Cortex of kidney (tissue), 1 donor: ENCODE data around the gene FBH1.
"Not testable (repeated sequence)": the region's sequence is repeated elsewhere in the genome, so short reads cannot be mapped to it uniquely, and the experiment has no call there.

Experiments used
- DNase-seq: peaks from one replicate; lab custom pipeline; 2025; lab: John Stamatoyannopoulos, UW

The FBH1 gene

DNA sequence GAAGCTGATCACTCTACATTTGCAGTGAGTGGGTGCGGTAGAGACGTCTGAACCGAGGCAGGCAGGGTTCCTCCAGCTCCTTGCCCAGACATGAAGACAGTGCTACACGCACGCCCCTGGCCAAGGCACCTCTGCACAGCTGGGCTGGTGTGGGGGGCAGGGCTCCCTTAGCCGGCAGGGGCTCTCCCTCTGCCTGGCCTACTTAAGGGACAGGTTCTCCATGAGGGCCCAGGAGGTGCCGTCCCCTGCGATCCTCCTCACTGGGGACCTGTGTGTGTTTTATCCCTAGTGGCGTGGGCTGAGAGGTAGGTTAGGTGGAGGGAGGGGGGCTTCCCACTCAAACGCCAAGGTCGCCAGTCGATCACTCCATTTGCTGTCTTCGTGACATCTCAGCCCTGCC lies 52.0 kb downstream of the FBH1 start:
- no peak for DNase-seq

DNA sequence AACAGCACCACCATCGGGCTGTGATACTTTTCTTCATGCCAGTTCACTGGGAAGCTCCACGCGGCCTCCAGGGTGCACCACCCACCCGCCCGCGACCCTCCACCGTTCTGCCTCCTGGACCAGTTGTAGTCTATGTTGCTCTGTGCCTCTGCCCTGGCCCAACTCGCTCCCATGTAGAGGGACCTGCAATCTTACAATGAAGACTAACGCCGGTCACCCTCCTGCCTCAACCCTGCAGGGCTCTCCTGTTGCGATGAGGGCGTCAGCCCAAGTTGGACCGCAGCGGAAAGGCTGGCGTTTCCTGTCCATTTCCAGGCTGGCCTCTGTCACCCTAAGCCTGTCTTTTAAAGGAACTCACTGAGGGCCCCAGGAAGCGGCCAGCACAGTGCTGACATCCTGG lies 52.4 kb downstream of the FBH1 start:
- DNase-seq, result no peak

DNA sequence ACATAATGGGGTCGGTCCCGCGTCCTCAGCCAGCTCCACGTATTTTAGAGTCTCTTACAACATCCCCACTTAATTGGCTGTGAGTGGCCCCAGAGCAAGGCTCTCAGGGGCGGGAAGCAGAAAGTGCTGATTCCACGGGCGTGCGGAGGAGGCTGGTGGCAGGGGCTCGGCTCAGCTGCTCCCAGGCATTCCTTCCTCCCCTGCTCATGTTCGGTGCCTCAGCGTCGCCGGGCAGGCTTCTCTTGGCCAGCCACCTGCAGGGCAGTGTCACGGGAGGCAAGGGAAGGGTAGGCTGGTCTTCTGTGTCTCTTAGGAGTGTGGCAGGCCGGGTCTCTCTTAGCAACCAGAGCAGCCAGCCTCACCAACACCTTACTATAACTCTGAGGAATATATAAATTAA lies 53.5 kb downstream of the FBH1 start:
- no peak for DNase-seq

DNA sequence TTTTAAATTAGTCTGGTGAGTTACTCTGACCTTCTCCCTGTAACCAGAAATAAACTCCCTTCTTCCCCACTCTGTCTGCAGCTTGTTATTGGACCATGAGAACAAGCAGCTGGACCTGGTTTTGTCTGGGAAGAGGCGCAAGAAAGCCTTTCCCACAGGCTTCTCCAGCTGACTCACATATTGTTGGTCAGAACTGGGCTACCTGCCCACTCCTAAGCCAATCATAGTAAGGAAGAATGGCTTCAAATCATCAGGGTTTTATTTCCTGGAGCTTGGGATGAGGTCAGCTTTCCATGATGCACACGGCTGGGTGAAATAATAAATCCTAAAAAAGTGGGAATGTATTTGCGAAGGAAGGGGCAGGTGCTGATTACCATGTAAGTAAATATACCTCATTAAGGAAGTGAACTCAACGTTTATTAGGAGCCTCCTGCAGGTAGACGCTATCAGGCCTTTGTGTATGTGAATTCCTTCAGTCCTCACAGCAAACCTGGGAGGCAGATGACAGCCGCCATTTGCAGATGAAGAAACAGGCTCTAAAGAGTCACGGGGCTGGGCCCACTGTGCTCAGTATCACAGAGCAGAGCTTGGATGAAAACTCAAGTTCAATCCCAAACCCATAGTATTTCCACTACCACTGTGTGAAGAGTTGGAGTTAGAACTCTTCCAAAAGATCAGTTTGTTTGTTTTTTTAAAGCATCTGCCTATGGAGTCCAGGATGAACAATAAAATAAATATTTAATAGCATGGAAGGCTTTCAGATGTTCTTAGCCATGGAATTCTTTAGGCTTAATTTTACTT lies 54.5 kb downstream of the FBH1 start:
- no peak for DNase-seq

DNA sequence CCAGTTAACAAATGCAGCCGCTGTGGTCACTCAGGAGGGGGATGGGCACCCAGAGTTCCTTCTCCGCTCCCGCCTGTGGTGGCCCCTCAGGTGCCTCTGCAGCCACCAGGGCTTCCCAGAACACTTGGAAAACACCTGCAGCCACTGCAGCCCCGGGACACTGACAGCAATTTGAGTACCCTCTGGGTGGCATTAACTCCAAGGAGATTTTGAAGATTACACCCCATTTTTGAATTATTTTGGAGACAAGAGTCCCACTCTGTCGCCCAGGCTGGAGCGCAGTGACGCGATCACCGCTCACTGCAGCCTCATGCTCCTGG lies 55.1 kb downstream of the FBH1 start:
- no peak for DNase-seq

DNA sequence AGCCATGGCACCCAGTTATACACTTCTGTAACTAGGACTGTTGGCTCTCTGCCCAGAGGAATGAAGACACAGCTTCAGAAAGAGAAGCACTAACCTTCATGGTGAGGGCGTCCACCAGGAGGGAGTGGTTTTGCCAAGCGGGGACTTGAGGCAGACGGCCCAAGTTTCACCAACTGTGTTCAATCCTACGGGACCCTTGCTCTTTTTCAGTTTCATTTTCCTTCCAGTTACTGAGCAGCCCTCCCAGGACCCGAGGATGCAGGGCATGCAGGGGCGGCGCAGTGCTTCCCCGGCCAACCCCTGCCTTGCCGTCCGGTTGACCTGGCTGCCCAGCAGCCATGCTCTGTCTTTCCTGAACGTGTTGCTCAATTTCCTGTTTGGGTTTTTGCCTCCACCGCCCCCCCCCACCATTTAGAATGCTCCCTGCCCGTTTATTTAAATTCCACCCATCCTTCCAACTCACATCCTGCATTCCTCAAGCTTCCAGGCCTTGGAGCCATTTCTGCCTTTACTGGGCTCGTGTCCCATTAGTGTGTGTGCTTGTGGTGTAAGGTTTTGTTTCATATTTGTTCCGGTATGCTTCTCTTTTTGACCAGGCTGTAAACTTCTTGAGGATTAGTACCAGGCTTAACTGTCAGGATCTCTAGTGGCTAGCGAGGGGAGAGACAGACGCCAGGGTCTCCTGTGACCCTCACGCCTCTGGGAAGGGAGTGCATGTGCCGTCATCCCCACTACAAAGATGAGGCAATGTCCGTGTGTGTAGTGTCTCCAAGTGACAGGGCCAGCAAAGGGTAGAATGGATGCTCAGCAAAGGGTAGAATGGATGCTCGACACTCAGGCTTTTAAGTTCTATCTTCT lies 55.7 kb downstream of the FBH1 start:
- no peak for DNase-seq

DNA sequence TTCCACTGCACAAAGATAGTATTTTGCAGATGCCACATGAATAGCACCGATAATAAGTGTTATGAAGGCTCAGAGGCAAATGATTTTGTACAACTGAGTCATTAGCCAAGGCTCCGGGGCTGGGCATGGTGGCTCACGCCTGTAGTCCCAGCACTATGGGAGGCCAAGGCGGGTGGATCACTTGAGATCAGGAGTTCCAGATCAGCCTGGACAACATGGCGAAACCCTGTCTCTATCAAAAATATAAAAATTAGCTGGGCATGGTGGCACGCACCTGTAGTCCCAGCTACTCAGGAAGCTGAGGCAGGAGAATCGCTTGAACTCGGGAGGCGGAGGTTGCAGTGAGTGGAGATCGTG lies 56.4 kb downstream of the FBH1 start:
- not testable (repeated sequence) for DNase-seq

DNA sequence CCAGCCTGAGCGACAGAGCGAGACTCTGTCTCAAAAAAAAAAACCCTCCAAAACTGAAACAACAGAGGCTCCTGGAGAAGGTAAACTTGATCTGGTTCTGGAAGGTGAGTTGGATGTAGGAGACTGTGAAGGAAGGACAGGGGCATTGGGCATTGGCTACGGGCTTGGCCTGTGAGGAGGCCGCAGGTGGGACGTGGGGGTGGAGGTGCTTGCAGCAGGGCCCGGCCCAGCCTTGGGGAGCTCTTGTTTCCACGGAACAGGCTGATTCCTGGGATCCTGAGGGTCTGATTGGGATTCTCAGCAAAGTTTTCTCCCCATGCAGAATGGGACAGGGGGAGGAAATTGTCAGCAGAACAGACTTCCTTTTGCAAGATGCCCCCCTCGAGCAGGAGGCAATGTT lies 56.7 kb downstream of the FBH1 start:
- no peak for DNase-seq

DNA sequence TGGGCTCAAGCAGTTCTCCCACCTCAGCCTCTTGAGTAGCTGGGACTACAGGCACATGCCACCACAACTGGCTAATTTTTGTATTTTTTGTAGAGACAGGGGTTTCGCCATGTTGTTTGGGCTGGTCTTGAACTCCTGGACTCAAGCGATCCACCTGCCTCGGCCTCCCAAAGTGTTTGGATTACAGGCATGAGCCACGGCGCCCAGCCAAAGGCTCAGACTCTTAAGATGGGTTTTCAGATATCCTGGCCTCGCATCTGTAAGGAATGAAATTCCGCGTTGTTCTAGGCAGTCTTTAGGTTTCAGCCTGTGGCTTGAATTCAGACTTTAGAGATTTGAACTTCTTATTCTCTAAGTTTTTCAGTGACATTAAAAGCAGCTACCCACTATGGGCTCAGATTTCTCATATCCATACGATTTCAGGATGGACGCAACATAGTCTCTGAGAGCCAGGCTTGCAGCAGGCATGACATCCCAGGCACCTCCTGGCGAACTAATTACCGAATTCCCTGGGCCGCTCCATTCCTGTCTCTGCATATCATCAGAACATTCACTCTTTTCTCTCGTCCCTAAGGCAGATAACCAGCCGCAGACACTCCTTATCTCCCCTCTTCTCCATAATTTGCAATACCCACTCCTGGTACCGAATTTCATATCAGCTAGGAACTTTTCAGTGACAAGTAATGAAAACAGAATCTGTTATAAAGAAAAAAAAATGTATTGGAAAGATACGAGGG lies 57.6 kb downstream of the FBH1 start:
- no peak for DNase-seq

DNA sequence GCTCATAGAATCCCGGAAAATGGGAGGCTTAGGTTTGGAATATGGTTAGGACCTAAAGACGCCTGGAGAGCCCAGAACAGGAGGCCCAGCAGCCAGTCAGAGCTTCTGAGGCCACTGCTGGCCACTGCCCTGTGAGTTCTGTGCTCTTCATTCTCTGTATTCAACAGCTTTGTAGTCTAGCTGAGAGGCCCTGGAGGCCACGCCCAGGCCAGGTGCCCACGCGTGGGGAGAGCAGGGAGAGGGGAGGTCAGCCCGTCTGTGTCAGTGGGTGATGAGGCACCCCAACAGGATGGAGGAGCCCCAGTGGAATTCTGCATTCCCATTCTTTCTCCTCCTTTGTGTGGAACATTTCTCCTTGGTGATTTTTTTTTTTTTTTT lies 58.2 kb downstream of the FBH1 start:
- DNase-seq, result no peak

DNA sequence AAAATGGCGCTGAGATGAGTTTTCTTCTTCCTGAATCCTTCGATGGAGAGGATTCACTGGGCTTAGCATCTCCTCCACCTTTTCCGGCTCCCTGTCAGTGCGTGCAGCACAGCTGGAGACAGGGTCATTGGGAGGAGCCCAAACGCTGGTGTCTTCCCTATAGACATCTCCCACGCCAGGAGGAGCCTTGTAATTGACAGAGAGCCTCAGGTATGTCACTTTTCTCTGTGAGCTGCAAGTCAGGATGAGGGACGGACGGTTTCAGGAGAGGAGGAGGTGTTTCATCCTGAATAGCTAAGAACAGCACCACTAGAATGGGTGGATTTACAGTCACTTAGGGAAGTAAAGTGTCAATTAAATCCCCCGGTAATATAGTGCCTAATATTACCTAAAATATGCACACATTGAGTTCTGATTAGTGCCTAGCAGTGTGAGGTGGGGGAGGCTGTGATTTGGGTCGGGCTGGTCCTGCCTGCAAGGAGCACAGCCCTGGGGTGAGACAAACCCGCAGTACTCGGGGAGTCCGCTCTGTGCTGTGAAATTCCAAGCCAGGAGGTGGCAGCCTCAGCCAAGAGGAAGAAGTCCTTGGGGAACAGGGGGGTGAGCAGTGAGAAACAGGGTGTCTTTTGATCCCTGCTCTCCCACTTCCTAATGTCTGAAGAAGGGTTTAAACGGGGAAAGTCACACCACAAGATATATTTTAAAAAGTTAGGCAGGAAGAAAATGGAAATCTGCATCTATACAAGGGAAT lies 59.1 kb downstream of the FBH1 start:
- DNase-seq, result no peak

DNA sequence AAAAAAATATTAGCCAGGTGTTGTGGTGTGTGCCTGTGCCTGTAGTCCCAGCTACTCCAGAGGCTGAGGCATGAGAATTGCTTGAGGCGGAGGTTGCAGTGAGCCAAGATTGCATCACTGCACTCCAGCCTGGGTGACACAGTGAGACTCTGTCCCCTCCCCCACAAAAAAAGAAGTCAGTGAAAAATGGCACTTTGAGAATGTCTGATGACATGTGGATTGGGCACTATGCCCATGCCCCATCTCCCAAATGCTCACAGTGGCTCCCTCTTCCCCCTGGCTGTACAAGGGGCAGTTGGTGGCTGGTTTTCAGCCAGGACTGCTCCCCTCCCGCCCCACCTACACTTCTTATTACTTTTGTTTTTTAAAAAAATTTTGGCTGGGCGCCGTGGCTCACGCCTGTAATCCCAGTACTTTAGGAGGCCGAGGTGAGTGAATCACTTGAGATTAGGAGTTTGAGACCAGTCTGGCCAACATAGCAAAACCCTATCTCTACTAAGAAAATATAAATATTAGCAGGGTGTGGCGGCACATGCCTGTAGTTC lies 61.2 kb downstream of the FBH1 start:
- no peak for DNase-seq

DNA sequence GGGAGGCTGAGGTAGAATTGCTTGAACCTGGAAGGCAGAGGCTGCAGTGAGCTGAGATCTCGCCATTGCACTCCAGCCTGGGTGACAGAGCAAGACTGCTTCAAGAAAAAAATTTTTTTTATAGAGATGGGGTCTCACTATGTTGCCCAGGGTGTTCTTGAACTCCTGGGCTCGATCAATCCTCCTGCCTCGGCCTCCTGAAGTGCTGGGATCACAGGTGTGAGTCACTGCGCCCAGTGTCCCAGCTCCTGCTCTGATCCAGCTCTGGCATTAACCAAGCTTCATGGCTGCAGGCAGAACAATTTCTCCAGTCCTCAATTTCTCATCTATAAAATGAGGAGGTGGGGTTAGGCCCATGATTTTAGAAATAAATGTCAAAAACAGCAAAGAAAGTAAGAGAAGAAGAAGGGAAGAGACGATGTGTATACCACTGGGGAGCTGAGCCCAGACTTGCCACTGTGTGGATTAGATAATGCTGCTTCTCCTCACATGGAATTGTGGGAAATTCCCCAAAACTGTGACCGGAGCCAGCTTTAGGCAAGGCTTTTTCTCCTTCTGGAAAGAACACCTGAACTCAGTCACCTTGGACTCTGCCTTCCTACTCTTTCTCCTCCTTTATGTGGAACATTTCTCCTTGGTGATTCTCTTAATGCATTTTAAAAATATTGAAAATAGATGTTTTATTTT lies 61.8 kb downstream of the FBH1 start:
- DNase-seq, result no peak

DNA sequence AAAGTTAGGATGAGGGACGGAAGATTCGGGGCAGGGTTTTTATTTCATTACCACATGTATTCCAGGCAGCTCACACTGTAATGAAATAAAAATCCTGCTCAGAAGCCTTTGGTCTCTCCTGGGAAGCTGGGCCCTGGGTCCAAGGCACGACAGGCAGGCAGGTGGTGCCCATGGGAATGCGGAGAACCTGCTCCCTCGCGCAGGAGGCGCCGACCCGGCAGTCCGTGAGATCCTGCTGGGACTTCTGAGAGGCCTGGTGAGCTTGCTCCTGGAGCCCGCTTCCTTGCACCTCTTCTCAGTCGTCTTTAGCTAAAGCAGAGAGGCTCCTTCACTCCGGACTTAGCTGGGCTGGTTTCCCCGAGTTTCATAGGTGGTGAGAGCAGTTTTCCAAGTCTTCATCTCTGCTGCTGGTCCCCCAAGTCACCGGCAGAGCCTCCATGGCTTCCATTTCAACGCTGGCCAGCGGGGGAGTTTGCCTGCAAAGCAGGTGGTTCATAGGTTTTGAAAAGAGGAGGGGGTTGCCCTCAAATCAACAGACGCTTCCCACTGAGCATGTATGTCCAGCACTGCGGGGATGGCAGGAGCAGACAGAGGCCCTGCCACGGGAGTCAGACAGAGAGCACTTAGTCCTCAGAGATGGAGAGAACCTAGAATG lies 62.8 kb downstream of the FBH1 start:
- no peak for DNase-seq

DNA sequence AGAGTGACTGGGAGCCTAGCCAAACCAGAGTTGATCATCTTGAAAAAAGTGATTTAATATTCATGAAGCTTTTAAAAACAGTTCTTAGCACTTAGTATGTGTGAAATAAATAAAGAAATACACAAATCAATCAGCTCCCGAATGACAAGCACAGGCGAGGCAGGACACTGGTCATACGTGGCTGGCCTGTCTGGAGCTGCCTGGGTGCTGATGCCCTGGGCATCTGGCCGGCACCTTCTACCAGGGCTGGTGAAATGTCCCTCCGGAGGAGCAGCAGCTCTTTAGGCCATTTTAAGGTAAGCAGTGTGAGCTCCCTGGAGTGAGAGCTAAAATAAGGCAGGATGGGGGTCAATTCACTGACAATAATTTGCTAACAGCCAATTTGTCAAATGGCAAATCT lies 63.6 kb downstream of the FBH1 start:
- DNase-seq, result no peak

DNA sequence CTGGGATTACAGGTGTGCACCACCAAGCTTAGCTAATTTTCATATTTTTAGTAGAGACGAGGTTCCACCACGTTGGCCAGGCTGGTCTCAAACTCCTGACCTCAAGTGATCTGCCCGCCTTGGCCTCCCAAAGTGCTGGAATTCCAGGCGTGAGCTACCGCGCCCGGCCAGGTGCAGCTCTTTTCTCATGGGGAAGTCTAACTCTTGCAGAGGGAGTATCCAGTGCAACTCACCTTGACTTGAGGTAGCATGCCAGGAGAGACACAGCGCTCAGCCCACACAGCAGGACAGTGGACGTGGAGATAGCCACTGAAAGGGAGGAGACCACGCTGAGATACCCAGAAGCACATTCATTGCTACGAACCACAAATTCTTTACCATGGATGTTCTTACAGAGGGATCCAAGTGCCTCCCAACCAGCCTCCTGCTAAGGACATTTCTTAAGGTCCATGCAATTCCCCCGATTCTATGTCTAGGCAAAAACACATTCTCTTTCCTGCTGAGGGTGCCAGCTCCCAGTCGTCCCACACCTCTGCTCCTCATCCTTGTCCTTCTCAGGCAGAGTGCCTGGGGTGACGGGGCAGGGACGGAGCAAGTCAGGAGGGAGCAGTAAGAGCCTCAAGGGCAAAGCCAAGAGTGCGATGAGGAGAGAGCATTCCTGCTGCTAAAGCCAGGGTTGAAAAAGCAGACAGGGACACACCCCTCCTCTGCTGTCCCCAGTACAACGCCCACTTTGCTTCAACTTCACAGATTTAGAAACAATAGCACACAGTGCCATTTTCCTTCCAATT lies 66.3 kb downstream of the FBH1 start:
- no peak for DNase-seq

DNA sequence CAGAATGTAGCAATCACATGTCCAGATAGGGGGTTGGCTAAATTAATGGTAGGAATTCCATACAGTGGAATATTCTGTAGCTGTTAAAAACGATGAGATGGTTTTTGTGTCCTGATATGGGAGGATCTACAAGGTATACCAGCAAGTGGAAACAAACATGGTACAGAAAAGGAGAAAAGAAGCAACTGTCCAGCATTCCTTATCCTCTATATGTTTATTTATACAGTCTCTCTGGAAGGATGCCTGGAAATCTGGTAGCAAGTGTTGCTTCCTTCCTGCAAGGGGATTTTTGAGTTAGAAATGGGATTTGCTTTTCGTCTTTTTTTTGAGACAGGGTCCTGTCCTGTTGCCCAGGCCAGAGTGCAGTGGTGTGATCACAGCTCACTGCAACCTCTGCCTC lies 68.0 kb downstream of the FBH1 start:
- no peak for DNase-seq

DNA sequence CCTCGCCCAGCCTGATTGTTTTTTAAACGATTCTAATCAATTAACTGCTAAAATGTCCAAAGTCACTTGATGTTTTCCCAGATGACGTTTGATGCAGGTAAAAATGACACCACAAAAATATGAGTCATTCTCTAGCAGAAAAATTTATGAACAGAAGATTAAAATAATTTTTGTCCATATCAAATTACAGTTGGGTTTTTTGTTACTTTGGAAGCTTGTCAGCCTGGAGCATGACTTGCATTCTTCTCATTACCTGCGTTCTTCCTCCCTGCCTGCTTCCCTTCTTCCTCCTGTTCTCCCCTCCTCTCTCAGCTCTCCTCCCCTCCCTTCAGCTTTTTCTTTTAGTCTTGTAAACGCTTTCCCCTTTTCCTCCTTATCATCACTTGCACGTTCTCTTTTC lies 68.6 kb downstream of the FBH1 start:
- DNase-seq, result no peak

DNA sequence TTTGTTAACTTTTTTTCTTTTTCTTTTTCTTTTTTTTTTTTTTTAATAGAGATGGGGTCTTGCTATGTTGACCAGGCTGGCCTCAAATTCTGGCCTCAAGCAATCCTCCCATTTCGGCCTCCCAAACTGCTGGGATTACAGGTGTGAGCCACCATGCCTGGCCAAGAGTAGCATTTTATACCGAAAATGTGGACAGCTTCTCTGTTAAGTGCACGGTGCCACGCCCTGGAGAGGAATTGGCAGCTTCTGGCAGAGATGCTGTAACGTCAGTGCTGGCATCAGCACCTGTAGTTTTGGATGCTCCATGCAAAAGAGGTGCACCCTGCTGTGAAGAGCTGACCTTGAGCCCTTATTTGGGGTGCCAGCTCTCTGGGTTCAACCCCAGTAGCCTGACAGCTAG lies 69.1 kb downstream of the FBH1 start:
- DNase-seq, result no peak

DNA sequence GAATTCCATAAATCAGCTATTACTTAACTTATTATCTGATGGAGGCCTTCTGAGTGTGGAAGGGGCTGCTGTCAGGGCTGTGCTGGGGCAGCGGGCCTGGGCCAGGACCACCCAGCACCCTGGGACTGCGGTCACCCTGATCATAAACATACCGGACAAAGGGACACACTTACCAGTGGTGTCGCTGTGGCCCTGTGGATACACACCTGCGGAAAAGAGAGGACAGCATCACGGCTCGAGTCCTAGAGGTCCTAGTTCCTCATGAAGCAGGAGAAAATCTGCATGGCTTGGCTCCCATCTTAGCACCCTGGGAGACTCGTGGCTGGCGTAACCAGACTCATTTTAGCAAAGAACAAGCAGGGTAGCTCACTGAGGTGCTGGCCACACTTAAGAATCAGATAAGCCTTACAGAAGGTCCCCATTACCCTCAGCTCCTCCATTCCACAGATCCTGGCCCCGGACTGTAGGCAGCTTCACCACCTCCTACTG lies 69.6 kb downstream of the FBH1 start:
- DNase-seq, result no peak
